Sigmoid colon (tissue), 4 donors: Measurements from ENCODE around the gene VILL.

Experiments
- CTCF ChIP-seq, 4 experiments: fragments of 450-650 bp in 3 of 4; fragments of 200-600 bp in 1 of 4; IDR thresholded peaks; one replicate each; pipeline ENCODE4 v1.5.1; 2016 to 2019; ENCODE audit warnings: antibody characterized with exemption in 4 of 4, mild to moderate bottlenecking in 3 of 4, moderate library complexity in 2 of 4
- POLR2A ChIP-seq, 2 donors: fragments of 450-650 bp; IDR thresholded peaks; one replicate each; pipeline ENCODE4 v1.6.1; 2016; ENCODE audit warnings: antibody characterized with exemption in 2 of 2, mild to moderate bottlenecking in 2 of 2, moderate library complexity in 2 of 2
- POLR2AphosphoS5 ChIP-seq, 4 donors: sonication (generic); formaldehyde crosslinking; IDR thresholded peaks; one replicate each; pipeline ENCODE4 v1.6.1; 2017; ENCODE audit warnings: antibody characterized with exemption in 4 of 4

- TF ChIP-seq POLR2AphosphoS5 (IDR thresholded peaks at IDR 0.05) (no peak), POLR2A (IDR thresholded peaks at IDR 0.05) (no peak), CTCF (IDR thresholded peaks at IDR 0.05) (no peak)
These were observed 31.7 kb downstream of the VILL start for GRCh38 chr3:38022301-38022700.
